HCT116 (cell line): ENCODE results near the gene PLCB1.

ENCODE experiments used
- POLR2AphosphoS5 ChIP-seq: IDR thresholded peaks from 2 replicates; pipeline ENCODE4 v1.6.1; 2011; ENCODE audit warnings: mild to moderate bottlenecking, low read depth, low read length, moderate library complexity
- TF ChIP-seq, protein P1 (sequence below), 3 experiments: fragments of 200-600 bp in 1 of 3; sonication (generic) in 1 of 3; IDR thresholded peaks in 2 of 3; conservative IDR thresholded peaks in 1 of 3; 2 replicates each; pipeline ENCODE4 v1.5.1; 2012 to 2017; ENCODE audit warnings: low read depth in 2 of 3, low read length in 2 of 3, antibody characterized with exemption in 1 of 3, borderline replicate concordance in 1 of 3, control low read depth in 1 of 3, mild to moderate bottlenecking in 1 of 3, mixed read lengths in 1 of 3, mixed run types in 1 of 3, moderate library complexity in 1 of 3; ENCODE audit not compliant: insufficient read depth in 1 of 3

DNA sequence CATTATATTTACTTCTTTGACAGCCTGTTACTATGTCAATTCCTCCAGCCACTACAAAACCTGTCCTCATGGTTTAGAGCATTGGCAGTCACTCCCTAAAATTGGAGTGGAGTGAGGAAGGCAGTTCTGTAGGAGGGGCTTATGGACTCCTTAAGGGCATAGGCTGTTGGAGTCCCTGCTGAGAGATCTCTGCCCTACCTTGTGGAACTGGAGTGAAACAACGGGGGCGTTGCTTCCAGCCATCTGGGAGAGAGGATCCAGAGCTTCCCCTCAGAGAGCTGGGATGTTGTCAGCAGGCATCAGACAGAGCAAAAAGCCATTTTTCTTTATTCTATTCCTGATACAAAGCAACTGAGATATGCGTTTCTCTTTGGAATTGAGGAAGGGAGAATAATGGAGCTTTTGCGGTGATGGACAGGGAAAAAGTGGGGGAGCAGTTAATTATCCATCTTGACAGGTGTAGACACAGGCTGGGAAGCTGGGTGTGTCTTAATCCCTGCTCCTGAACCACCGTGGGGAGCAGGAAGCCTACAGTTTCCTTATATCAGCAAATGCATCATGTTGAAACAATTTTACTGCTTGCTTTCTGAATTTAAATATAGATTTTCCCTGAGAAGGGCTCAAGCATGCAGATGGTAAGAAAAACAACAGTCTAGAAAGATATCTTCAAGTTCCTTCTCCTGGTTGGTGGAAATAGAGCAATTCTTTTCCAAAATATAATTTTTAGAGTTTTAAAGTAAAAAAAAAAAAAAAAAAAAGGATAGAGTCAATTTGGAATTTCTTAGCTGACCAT is 402.5 kb downstream of the PLCB1 start:
- no peak for TF ChIP-seq POLR2AphosphoS5
- TF ChIP-seq, protein P1, sequence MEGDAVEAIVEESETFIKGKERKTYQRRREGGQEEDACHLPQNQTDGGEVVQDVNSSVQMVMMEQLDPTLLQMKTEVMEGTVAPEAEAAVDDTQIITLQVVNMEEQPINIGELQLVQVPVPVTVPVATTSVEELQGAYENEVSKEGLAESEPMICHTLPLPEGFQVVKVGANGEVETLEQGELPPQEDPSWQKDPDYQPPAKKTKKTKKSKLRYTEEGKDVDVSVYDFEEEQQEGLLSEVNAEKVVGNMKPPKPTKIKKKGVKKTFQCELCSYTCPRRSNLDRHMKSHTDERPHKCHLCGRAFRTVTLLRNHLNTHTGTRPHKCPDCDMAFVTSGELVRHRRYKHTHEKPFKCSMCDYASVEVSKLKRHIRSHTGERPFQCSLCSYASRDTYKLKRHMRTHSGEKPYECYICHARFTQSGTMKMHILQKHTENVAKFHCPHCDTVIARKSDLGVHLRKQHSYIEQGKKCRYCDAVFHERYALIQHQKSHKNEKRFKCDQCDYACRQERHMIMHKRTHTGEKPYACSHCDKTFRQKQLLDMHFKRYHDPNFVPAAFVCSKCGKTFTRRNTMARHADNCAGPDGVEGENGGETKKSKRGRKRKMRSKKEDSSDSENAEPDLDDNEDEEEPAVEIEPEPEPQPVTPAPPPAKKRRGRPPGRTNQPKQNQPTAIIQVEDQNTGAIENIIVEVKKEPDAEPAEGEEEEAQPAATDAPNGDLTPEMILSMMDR (IDR thresholded peaks at IDR 0.05 in 2 of 3, conservative IDR thresholded peaks at IDR 0.05 in 1 of 3; ENCODE audit: borderline replicate concordance in 1 of 3, insufficient read depth in 1 of 3, low read depth in 2 of 3, low read length in 2 of 3) = no peak
